HG03571 (cell line): ENCODE results near the gene TENT4B.

ENCODE experiments used
- ATAC-seq: cut with Tn5 transposase; IDR thresholded peaks from one replicate; pipeline ENCODE4 v1.9.1; 2021; ENCODE audit not compliant: unreplicated experiment

TENT4B gene

DNA sequence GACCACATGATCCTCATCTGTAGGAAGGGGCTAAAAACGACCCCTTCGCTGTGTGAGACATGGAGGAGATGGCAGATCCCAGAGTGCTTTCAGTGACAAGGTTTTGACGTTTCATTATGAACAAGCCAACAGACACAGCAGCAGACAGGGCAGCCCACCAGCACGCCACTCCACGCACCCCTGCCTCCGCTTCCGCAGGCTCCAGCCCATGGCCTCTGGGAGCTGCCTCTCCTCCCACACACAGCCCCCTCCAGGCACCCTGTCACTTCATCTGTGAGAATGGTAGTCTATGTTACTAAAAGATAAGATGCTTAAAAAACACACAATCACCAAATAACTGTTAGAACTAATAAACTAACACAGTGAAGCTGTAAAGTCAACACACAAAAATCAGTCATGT, 101.0 kb downstream of the TENT4B start:
- ATAC-seq, result no peak

DNA sequence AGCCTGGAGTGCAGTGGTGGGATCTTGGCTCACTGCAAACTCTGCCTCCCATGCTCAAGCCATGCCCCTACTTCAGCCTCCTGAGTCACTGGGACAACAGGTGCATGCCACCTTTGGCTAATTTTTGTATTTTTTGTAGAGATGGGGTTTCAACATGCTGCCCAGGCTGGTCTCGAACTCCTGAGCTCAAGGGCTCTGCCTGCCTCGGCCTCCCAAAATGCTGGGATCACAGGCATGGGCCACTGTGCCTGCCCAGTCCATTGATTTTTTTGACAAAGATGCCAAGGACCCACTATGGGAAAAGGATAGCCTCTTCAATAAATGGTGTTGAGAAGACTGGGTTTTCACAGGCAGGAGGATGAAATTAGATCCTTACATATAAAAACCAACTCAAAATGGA, 102.4 kb downstream of the TENT4B start:
- no peak for ATAC-seq

DNA sequence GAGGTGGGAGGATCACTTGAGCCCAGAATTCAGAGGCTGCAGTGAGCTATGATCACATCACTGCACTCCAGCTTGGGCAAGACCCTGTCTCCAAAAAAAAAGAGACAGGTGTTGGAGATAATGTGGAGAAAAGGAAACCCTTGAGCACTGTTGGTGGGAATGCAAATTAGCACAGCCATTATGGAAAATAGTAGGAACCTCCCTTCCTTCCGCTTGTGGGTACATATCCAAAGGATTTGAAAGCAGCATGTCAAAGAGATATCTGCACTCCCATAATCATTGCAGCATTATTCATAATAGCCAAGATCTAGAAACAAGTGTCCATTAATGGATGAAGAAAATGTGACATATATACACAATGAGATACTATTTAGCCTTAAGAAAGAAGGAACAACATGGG, 103.5 kb downstream of the TENT4B start:
- no peak for ATAC-seq

- no peak for ATAC-seq
Measured at GRCh38 chr16:50257876-50258275, 104.8 kb downstream of the TENT4B start.

GRCh38 chr16:50259334-50260205, 106.5 kb downstream of the TENT4B start:
- no peak for ATAC-seq

GRCh38 chr16:50260206-50261159, 107.4 kb downstream of the TENT4B start:
- no peak for ATAC-seq

- no peak for ATAC-seq
Measured at GRCh38 chr16:50261160-50261706, 108.1 kb downstream of the TENT4B start.

GRCh38 chr16:50261707-50262235, 108.7 kb downstream of the TENT4B start:
- ATAC-seq, result no peak

GRCh38 chr16:50263060-50263909, 110.2 kb downstream of the TENT4B start:
- no peak for ATAC-seq

- ATAC-seq, result peak; percentile 34
Measured at GRCh38 chr16:50263940-50264929, 111.1 kb downstream of the TENT4B start.

DNA sequence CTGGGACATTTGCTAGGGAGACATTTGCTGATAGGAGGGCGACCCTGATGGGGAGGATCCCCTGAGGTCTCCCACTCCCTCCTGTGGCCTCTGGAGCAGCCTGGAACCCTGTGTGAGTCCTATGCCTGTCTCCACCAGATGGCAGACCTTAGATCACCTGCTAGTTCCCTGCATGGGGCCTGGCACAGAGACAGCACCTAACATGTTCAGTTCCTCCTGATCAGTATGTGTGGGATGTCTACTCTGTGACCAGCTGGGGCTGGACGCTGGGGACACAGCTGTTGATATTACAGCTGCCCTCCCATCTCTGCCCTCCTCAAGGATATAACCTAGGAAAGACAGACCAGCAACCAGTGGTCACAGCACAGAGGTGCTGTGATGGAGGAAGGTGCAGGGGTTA, 112.2 kb downstream of the TENT4B start:
- no peak for ATAC-seq

DNA sequence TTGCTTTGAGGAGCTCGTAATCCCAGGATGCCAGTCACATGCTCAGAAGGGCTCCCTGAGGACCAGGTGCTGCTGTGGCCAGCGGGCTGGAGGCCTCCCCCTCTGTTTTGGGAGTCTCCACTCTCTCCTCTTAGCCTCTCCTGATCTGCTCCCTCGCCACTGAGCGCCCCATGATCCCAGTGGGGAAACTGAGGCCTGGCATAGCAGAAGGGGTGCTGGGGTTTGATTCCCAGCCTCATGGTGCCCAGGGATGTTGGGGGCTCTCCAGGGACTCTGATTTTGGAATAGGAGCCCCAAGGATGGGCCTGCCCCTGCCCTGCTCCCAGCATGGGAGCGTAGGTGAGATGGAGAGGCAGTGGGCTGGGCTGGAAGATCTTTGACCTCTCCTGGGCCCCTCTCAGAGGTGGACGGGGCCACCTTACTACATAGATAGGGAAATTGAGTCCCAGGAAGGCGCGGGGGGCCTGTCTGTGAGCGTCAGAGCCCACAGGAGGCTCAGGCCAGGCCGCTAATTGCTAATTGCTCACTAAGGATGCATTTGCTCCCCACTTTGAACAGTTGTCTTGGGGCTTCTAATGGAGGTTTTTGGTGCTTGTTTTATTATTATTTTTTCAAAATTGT, 112.7 kb downstream of the TENT4B start:
- no peak for ATAC-seq

DNA sequence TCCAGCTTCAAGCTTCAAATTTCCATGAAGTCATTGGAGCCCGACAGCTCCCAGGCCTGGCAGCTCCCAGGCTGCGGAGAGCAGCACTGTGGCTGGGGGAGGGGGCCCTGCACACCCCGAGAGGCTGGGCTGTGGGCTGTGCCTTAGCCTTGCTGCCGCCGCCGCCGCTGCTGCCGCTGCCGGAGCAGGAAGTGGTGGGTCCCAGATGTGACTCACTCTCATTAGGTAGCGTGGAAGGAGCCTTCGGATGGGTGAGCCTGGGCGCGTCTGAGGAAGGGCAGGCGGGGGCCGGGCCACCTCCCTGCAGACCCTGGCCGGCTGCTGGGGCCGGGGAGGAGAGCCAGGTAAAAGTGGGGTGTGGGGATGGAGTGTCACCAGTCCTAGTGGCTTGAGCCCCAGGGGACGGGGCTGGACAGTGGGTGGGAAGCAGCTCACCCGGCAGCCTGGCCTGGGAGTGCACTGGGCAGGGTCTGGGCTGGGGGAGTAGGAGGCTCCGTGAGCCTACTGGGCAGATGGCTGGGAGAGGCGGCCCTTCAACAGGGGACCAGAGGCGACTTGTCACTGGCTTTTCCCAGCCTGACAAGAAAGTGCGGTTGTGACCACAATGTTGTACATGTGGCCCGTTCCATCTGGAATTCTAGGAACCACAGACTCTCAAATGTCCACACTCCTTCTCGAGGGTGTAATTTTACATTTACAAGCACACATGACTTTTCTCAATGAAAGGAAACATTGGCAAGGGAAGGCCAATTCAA, 113.4 kb downstream of the TENT4B start, which contains the start of gene ADCY7:
Gene ADCY7, plus strand, starts transcription at position 215 of the 755 bp plus-strand sequence. CDS start 21,629 bp downstream, outside the sequence.
- peak; percentile 90 for ATAC-seq

- ATAC-seq, result no peak
Measured at GRCh38 chr16:50267151-50267631, 114.1 kb downstream of the TENT4B start.

- no peak for ATAC-seq
Measured at GRCh38 chr16:50267651-50268050, 114.5 kb downstream of the TENT4B start.

- ATAC-seq, result no peak
Measured at GRCh38 chr16:50268352-50268751, 115.2 kb downstream of the TENT4B start.

DNA sequence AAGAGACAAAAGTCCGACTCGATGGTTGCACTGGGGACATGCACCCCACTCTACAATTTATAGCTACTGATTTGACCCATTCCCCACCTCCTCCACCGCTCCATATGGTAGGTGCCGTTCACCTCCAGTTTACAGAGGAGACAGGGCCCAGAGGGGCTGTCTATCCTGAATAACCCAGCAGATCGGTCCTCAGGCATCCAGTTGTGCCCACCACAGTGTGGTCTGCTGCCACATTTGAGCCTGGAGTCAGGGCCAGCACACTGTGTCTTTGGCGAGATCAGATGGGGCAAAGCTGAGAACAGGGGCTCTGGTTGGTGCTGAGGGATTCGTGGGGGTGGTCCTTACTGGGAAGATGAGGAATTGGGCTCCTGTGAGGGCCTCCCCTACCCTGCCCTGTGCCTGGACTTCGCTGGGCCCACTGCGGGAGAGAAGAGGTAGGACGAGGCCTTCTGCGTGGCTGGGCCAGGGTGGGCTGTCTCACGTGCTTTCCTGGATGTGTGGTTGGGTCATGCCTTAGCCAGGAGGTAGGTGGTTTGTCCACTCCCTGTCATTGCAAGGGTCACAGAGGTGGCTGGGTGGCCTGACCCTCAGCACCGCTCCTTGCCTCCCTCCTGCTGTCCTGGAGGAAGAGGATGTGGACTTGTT, 116.1 kb downstream of the TENT4B start:
- no peak for ATAC-seq
